Keratinocyte (primary cell): ENCODE results near the gene ZNG1F.
"Not testable (repeated sequence)": the region's sequence is repeated elsewhere in the genome, so short reads cannot be mapped to it uniquely, and the experiment has no call there.

ENCODE experiments used
- CTCF ChIP-seq, 3 experiments: IDR thresholded peaks in 1 of 3; conservative IDR thresholded peaks in 1 of 3; optimal IDR thresholded peaks in 1 of 3; 2 replicates in 2 of 3; 3 replicates in 1 of 3; pipeline versions ENCODE3 to v1.5.1; 2011; ENCODE audit warnings: low read length in 3 of 3, mild to moderate bottlenecking in 3 of 3, moderate library complexity in 2 of 3, control low read depth in 1 of 3, inconsistent platforms in 1 of 3; ENCODE audit not compliant: insufficient read depth in 2 of 3; ENCODE audit errors: extremely low read depth in 1 of 3
- EZH2 ChIP-seq: IDR thresholded peaks from one replicate; pipeline ENCODE4 v1.6.1; 2012; ENCODE audit warnings: inconsistent platforms, mild to moderate bottlenecking, low read length, moderate library complexity

DNA sequence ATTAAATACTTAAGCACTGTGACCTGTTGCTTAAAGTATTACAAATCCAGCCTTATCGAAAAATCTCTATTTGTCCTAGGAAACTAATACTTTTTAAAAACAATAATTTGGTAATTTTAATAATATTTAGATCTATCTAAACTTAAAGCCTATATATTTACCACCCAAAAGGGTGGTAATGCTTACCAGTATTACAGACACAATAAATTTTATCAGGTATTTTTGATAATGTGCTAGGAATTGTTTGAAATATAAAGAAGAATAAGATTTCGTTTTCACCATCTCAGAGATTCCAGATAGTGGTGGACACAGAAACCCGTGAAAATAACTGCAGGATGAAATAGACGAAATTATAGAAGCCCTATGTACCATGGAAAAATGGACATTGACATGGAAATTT is 68.4 kb downstream of the ZNG1F start:
- not testable (repeated sequence) for TF ChIP-seq CTCF (optimal IDR thresholded peaks at IDR 0.05 in 1 of 3, IDR thresholded peaks at IDR 0.05 in 1 of 3, conservative IDR thresholded peaks at IDR 0.05 in 1 of 3; ENCODE audit: extremely low read depth in 1 of 3, insufficient read depth in 2 of 3, low read length in 3 of 3); EZH2
